Neutrophil (primary cell): ENCODE data around the gene TFEB.

ENCODE experiments used
- H3K27ac ChIP-seq: fragments of 200-600 bp; sonication (generic); 2 replicates; pipeline ENCODE4 v1.5.1; 2016; ENCODE audit warnings: mild to moderate bottlenecking, moderate library complexity
- H3K27me3 ChIP-seq: fragments of 200-600 bp; sonication (generic); 2 replicates; pipeline ENCODE4 v1.6.0; 2016; ENCODE audit warnings: mild to moderate bottlenecking
- H3K36me3 ChIP-seq: fragments of 200-600 bp; sonication (generic); 2 replicates; pipeline ENCODE4 v1.5.1; 2017
- H3K4me1 ChIP-seq, 2 experiments: fragments of 200-600 bp in 1 of 2; sonication (generic) in 1 of 2; 1 replicate in 1 of 2; 2 replicates in 1 of 2; pipeline versions ENCODE4 v1.5.1 to v1.6.1; 2013 to 2016; ENCODE audit warnings: low read depth in 1 of 2, low read length in 1 of 2, mild to moderate bottlenecking in 1 of 2, moderate library complexity in 1 of 2; ENCODE audit not compliant: control insufficient read depth in 1 of 2, insufficient read depth in 1 of 2
- H3K4me3 ChIP-seq, 2 experiments: fragments of 200-600 bp in 1 of 2; sonication (generic) in 1 of 2; 1 replicate in 1 of 2; 2 replicates in 1 of 2; pipeline ENCODE4 v1.5.1; 2013 to 2016; ENCODE audit warnings: low read depth in 1 of 2, low read length in 1 of 2, mild to moderate bottlenecking in 1 of 2, moderate library complexity in 1 of 2
- H3K9me3 ChIP-seq: fragments of 200-600 bp; sonication (generic); 2 replicates; pipeline ENCODE4 v1.5.1; 2016
- TF ChIP-seq, protein P1 (sequence below): fragments of 200-600 bp; sonication (generic); IDR thresholded peaks from 2 replicates; pipeline ENCODE4 v1.5.1; 2016; ENCODE audit warnings: antibody characterized with exemption

TFEB gene

DNA sequence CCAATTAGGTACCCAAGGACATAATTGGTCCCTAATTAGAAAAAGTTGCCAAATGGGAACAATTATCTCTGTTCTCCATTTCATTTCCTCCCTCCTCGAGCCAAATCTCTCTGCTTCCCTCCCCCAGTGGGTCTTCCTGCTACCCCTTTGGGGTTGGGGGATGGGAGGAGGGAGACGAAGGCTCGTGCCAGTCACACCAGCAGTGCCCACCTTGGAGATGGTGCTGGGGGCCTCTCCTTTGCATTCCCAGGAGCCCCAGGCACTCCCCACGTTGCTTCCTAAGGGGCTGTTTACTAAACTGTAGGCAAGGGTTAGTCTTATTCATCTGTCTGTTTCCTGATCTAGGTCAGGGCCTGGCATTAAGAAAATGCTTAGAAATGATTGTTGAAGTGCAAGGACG is 64.0 kb downstream of the TFEB start:
- TF ChIP-seq, protein P1, sequence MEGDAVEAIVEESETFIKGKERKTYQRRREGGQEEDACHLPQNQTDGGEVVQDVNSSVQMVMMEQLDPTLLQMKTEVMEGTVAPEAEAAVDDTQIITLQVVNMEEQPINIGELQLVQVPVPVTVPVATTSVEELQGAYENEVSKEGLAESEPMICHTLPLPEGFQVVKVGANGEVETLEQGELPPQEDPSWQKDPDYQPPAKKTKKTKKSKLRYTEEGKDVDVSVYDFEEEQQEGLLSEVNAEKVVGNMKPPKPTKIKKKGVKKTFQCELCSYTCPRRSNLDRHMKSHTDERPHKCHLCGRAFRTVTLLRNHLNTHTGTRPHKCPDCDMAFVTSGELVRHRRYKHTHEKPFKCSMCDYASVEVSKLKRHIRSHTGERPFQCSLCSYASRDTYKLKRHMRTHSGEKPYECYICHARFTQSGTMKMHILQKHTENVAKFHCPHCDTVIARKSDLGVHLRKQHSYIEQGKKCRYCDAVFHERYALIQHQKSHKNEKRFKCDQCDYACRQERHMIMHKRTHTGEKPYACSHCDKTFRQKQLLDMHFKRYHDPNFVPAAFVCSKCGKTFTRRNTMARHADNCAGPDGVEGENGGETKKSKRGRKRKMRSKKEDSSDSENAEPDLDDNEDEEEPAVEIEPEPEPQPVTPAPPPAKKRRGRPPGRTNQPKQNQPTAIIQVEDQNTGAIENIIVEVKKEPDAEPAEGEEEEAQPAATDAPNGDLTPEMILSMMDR = no peak
- H3K27me3 ChIP-seq = peaks cover 50% of the 10 kb centered on the region
- H3K4me3 ChIP-seq = no peak overlapping the region
- no peaks in the 10 kb centered on the region for H3K4me1 ChIP-seq
- no peak overlapping the region for H3K27ac ChIP-seq
- H3K9me3 ChIP-seq = no peaks in the 10 kb centered on the region
- H3K36me3 ChIP-seq = no peaks in the 10 kb centered on the region

DNA sequence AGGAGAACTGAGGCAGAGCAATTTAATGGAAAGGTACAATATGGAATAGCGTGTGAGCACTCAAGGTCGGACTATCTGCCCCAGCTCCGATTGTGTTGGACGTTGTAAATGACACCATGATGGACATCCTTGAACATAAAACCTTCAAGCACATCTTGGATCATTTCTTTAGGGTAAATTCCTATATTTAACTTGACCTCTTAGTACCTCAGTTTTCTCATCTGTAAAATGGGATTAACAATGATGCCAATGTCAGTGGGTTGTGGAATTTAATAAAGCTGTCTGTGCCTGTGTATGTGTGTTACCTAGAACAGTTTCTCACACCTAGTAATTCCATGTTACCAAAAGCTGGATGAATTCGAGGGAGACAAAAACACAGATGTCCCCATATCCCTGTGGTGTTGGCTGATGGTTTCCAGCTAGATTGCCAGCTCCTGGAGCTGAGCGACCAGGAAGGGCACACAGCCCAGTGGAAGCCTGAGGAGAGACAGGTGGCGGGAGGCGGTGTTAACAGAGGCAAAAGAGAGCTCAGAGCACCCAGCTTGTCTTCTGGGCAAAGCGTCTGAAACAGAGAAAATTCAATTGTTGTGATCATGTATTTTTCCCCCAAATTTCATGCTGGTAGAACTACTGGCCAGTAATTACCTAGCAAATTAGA is 64.6 kb downstream of the TFEB start:
- no peak overlapping the region for H3K27ac ChIP-seq
- no peaks in the 10 kb centered on the region for H3K9me3 ChIP-seq
- H3K4me1 ChIP-seq = no peaks in the 10 kb centered on the region
- TF ChIP-seq, protein P1 = no peak
- H3K36me3 ChIP-seq = no peaks in the 10 kb centered on the region
- no peak overlapping the region for H3K4me3 ChIP-seq
- peaks cover 50% of the 10 kb centered on the region for H3K27me3 ChIP-seq

GRCh38 chr6:41668968-41669367 is 66.4 kb downstream of the TFEB start:
- H3K4me3 ChIP-seq = no peak overlapping the region
- no peak overlapping the region for H3K27ac ChIP-seq
- H3K36me3 ChIP-seq = no peaks in the 10 kb centered on the region
- TF ChIP-seq, protein P1 = no peak
- no peaks in the 10 kb centered on the region for H3K9me3 ChIP-seq
- no peaks in the 10 kb centered on the region for H3K4me1 ChIP-seq
- H3K27me3 ChIP-seq = peaks cover 41% of the 10 kb centered on the region

- H3K36me3 ChIP-seq = no peaks in the 10 kb centered on the region
- H3K9me3 ChIP-seq = no peaks in the 10 kb centered on the region
- no peak overlapping the region for H3K4me3 ChIP-seq
- H3K27ac ChIP-seq = no peak overlapping the region
- TF ChIP-seq, protein P1 = no peak
- no peaks in the 10 kb centered on the region for H3K4me1 ChIP-seq
- peaks cover 51% of the 10 kb centered on the region for H3K27me3 ChIP-seq
These were observed 68.2 kb downstream of the TFEB start for GRCh38 chr6:41667195-41667594.

DNA sequence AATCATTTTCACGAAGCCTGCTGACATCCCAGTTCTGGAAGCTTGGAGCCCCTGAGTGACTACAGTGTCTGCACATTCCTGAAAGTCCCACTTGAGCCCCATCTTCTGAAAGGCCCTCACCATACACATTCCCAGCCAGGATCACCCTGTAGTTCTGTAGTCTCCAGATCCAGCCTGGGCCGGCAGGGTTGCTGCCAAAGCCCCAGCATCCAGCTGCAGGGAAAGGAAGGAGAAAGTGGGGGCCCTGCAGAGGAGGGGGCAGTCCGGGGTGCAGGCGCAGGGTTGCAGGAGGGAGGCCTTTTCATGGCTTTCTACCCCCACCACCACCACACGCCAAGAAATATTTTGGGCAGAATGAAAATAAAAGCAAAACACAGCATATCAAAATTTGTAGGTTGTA is 71.1 kb downstream of the TFEB start:
- Histone ChIP-seq H3K36me3 (no peaks in the 10 kb centered on the region), H3K27me3 (peaks cover 56% of the 10 kb centered on the region), H3K4me1 (no peaks in the 10 kb centered on the region), H3K27ac (no peak overlapping the region), H3K4me3 (no peak overlapping the region), H3K9me3 (no peaks in the 10 kb centered on the region)
- TF ChIP-seq, protein P1 = no peak
